Astrocyte of the hippocampus (primary cell): ENCODE results near the gene BRWD1.
"Not testable (repeated sequence)": the region's sequence is repeated elsewhere in the genome, so short reads cannot be mapped to it uniquely, and the experiment has no call there.

ENCODE experiments used
- DNase-seq: peaks from one replicate; pipeline ENCODE4 v3.0.0; 2011; ENCODE audit warnings: low read depth, low spot score

Gene BRWD1

DNA sequence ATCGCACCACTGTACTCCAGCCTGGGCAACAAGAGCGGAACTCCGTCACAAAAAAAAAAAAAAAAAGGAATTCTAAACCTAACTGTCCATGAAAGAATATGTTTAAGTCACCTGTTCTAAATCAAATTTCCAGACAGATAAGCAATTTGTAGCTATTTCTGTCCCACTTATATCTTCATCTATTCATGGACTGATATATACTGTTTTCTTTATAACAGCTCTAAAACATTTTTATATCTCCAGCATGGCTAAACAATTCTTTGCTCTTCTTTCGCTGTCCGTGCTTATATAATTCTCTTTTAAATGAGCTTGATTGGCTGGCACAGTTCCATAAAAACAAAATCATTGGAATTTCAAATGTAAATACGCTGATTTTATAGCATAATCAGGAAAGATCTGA, 30.5 kb downstream of the BRWD1 start:
- DNase-seq, result no peak

DNA sequence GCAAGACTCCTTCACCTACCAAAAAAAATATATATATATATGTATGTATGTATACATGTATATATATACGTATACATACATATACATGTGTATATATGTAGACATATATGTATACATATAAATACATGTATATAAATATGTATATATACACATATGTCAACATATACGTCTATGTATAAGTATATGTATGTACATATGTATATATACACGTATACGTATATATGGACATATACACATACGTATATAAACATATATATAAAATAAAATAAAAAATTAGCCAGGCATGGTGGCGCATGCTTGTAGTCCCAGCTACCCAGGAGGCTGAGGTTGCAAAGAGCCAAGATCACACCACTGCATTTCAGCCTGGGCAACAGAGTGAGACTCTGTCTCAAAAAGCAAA, 31.6 kb downstream of the BRWD1 start:
- DNase-seq, result no peak

DNA sequence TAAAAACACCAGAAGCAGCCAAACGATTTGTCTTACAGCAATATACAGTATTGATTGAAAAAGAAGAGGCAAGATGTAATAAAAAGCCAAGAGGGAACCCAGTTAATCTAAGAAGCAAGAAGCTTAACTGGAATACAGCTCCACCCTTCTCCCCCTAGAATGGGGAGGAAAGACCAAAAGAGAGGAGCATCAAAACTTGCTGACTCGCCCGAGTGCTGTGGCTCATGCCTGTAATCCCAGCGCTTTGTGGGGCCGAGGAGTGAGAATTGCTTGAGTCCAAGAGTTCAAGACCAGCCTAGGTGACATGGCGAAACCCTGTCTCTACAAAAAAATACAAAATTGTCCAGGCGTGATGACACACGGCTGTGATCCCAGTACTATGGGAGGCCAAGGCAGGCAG, 32.2 kb downstream of the BRWD1 start:
- no peak for DNase-seq

DNA sequence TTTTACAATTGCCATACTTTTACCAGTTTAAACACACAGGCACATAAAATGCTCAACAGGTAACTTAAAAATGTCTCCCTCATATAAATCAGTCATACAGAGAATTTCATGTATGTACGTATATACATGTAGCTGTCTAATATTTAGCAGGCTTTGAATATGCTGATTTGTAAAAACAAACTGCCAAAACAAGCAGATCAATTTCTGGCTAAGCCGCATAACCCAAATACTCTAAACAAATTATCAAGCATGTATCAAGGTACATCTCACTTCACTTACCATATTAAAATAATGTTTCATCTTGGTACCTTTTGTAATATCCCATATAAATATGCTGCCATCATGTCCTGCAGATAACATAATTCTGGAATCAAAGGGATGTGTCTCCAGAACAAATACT, 43.8 kb downstream of the BRWD1 start:
- no peak for DNase-seq

DNA sequence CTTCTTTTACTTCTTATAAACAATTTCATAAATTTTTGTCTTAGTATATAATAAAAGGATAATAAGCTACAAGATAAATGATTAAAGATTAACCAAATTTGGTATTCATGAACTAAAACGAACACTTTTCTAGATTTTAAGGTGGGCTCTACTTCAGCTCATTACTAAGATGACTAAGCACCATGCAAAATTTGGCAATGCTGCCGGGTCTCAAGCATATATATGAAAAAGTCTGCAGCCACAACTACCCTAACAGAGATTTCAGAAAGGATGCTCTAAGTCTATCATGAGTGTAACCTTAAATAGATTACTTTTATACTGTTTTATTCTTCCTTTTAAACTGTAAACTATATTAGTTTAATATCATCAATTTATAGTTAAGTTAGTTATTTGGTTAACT, 47.8 kb downstream of the BRWD1 start:
- no peak for DNase-seq

DNA sequence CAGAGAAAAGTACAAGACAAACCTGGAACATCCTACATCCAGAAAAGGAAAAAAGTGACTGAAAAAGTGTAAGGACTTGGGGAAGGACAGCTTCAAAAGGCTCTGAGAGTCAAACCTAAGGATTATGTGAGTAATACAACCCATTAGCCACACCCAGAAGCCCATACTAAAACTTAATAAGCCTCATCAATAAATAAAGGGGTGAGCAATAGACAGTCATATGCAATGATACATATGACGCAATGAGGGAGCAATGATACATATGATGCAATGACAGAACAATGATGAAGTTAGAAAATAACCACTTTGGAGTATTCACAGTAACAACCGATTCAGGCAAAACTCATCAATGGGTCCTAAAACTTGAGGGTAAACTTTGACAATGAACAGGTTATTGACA, 50.1 kb downstream of the BRWD1 start:
- DNase-seq, result no peak

DNA sequence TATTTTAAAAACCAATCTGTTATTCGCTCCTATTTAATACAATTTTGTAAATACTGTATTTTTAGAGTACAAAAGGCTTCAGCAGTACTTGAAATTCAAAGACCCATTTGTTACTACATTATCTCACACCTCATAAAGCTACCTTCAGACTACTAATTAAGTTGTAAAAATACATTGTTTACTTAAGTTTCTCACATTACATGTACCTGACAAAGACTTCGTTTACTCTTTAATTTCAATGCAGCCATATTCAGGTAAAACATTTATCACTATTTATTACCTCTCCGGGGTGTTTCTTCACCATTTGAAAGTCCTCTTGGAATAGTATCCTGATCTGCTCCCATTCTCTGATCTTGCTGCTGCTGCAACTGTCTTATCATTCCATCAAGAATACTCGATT, 55.2 kb downstream of the BRWD1 start:
- no peak for DNase-seq

DNA sequence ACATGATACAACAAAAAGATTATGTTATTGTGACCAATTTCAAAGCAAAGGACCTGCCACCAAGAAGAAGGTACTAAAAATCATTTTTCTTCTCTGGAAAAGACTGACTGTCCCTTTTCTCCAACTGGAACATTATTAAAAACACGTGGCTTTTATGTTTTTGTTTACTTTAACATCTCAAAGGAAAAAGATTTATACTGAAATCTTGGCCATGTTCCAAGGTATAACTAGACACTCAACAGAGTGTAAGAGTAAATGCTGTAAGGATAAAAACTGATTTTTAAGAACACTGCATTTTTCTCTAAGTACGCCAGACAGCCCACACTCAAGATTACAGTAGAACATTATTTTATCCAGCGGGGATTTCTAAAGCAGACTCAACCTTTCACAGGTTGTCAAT, 62.1 kb downstream of the BRWD1 start:
- no peak for DNase-seq

DNA sequence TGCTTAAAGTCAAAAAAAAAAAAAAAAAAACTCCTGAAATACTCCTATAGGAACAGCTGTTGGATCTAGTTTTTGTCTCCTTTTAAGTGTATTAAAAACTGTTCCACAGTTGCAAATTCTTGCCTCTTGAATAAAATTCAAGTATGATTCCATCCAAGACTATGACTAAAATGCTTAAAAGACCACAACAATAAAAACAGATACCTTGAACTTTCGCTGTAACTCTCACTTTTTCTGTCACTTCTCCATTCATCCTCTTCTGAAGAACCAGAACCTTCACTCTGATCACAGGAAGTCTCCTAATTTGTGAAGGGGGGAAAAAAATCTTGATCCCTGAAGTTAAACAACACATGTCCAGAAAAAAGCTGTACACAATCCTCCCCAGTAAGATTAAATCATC, 75.2 kb downstream of the BRWD1 start:
- peak; percentile 9 for DNase-seq

DNA sequence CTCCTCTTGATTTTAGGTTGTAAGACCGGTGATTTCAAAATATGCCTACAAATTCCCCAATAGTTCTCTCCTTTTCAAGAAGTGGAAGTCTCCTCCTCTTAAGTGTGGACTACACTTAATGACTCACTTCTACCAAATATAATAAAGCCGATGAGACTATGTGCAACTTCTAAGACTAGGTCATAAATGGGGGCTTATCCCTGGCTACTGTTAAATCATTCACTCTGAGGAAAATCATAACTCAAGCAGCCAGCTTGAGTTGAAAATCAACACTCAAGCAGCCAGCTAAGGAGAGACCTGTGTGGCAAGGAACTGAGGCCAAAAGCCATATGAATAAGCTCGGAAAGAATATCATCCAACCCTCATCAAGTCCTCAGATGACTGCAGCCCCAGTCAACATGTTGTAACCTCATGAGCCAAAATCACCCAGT, 80.6 kb downstream of the BRWD1 start:
- peak; percentile 5 for DNase-seq

DNA sequence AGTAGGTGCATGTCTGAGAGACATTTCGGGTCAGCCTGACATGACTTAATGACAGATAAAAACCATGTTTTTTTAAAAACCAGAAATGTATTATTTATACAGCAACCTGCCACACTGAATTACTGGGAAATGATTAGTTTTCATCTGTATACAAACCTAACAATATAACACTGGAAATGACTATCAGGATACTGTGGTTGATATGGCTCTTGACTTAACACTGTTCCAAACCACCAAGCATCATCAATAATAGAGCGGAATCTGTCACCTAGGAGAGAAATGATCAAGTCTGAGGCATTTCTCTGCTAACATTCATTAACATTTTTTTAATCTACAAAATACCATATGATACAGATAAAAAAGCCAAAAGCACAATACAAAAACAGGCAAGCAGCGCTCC, 88.5 kb downstream of the BRWD1 start:
- no peak for DNase-seq

DNA sequence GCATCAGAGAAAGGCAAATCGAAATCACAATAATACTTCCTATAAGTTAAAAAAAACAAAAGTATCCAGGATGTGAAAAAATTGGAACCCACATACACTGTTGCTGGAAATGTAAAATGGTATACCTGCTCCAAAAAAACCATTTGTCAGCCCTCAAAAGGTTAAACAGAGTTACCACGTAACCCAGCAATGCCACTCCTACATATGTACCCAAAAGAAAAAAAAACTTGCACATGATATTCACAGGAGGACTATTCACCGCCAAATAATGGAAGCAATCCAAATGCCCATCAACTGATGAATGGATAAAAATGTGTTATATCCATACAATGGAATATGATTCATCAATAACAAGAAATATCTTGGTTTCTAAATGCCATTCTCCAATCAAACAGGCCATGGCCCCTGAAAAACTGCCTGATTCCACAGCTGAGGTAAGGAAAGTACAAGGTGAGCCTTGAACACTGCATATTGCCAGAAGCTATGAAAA, 91.4 kb downstream of the BRWD1 start:
- DNase-seq, result no peak

DNA sequence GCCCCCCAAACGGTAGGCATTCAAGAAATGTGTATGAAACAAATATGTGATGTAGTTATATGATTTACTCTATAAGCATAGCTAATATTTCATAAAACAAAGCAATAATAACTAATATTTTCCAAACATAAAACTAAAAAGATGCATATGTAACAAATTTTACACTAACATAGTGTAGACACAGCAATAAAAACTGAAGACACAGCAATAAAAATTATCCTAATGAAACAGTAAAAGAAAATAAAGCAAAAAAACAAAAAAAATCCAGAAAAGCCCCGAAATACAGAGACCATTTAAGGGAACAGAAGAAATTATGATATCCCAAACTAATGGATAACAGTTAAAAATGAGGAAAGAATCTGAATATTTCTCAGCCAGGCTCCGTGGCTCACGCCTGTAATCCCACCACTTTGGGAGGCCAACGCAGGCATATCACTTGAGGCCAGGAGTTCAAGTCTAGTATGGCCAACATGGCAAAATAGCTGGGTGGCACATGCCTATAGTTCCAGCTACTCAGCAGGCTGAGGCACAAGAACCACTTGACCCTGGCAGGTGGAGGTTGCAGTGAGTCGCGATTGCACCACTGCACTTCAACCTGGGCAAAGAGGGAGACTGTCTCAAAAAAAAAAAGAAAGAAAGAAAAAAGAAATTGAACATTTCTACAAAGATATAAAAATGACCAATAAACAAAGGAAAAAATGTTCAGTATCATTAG, 92.0 kb downstream of the BRWD1 start:
- no peak for DNase-seq

DNA sequence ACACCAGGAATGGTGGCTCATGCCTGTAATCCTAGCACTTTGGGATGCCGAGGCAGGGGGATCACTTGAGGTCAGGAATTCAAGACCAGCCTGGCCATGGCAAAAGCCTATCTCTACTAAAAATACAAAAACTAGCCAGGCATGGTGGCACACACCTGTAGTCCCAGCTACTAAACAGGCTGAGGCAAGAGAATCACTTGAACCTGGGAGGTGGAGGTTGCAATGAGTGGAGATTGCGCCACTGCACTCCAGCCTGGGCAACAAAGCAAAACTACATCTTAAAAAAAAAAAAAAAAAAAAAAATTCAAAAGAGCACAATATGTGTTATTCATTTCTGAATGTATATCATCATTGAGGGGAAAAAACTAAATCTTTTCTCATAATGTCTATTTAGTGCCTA, 92.6 kb downstream of the BRWD1 start:
- not testable (repeated sequence) for DNase-seq

DNA sequence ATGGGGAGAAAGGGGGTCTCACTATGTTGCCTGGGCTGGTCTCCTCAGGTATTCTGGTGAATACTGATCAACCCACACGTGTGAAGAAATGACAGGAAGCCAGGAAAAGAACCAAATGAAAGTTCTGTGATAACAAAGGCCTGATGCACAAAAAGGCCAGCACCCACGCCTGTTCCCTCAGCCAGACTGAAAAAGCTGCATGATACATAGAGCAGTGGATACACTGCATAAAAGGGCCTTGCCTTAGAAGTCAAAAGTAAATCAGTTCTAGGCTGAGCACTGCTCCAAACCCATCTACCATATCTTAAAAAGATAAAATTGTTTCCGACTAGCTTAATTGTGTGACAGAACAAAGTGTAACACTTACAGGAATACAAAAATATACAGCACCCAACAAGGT, 93.3 kb downstream of the BRWD1 start:
- DNase-seq, result no peak

DNA sequence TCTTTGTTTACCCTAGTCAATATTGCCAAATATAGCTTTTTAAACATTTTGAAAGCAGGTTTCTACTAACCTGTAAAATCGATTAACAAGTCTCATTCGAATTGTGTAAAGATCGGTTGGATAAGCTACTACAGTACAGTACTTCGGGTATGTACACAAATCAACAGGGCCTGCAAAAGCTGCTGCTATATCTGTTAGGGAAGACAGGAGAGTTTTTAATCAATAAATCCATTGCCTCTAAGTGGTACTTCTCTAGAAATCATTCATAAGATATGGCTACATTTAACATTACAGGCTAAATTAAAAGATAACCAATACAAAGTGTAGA, 95.4 kb downstream of the BRWD1 start:
- DNase-seq, result no peak

DNA sequence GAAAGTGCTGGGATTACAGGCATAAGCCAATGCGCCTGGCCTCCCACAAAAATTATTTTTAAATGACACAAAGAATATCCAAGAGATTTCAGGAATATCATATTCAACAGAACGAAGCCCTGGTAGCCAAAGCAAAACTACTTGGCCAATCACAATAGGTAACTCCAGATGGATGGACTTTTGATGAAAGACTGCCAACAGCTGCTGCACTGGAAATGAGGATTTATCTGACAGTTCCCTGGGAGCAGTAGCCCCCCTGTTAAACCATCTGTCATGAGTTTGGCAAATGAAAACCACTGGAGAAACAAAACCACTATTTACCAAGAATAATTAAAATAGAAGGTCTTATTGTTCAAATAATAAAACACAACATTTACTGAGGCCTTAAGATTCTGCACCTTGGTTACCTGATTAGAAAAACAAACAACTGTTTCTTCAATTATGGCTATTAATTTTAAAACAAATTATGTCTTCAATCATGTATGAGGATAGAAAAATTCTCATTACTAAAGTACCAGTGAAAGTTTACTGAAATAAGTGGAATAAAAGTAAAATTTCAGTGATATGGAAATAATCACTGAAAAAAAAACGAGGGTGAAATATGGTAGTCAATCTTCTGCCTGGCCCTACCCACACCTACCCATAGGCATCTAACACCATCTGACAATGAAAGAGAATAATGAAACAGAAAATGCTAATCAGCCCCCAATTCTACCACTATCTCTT, 95.9 kb downstream of the BRWD1 start:
- no peak for DNase-seq

DNA sequence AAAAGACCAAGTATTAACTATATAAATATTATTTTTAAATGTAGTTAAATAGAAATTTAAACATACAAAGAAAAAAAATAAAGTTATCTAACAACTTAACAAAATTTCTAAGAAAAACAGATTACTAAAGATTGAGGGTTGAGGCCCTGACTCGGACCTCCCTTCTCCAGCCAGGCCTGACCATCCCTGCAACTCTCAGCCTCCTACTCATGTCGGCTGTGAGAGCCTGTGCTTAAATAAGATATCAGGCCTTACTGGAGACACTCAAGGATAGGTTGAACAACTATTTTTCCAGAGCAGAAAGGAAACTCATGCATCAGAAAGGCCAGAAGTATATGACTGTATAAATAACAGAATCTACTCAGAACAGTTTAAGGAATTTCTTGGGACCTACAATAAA, 97.1 kb downstream of the BRWD1 start:
- no peak for DNase-seq

DNA sequence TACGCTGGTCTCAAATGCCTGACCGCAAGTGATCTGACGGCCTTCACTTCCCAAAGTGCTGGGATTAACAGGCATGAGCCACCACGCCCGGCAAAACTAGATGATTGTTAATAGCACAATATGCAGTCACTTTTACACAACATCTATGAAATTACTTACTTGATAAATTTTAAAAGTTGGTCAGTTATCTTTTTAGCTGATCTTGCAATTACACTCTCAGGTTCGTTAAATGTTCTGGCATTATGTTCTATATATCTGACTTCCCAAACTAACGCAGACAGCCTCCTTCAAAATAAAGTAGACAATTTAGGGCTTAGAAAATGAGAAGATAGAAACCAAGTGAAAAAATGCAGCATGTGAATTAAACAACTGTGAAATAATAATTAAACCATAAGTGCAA, 98.4 kb downstream of the BRWD1 start:
- no peak for DNase-seq

DNA sequence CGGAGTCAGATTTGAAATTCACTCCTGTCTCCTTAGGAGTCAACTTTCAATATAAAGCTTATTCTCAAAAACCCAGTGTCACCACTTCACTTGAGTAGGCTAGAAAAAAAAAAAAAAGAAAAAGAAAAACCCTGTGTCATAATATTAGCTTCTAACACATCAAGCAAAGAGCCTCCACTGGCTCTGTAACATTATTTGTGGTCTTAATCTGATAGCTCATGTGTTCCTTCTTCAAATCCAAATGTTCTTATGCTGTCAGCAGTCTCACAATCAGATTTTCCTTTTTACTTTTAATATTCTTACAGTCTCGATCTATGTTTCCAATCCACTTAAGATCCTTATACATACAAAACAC, 104.1 kb downstream of the BRWD1 start:
- no peak for DNase-seq

DNA sequence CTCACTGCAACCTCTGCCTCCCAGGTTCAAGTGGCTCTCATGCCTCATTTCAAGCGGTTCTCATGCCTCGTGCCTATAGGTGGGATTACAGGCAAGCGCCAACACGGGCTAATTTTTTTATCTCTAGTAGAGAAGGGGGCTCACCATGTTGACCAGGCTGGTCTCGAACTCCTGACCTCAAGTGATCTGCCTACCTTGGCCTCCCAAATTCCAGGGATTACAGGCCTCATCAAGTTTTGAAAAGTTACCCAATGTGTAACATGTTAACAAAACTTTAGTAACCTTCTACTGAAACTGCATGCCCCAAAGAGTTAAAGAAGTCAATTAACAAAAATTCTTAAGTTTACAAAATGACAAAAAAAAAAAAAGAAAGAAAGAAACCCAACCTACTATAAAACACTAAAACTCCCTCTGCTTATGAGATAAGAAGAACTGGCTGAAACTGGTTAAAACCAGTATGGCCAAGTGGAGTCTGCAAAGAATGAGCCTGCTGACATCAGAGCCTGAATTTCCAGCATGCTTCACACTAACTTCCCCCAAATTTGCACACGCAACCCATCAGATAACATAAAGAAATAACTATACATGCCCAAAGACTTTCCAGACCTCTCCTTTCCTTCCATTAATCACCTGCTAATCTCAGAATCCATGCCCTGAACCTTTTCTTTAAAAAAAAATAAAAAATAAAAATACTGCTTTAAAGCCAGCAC, 104.7 kb downstream of the BRWD1 start:
- no peak for DNase-seq

DNA sequence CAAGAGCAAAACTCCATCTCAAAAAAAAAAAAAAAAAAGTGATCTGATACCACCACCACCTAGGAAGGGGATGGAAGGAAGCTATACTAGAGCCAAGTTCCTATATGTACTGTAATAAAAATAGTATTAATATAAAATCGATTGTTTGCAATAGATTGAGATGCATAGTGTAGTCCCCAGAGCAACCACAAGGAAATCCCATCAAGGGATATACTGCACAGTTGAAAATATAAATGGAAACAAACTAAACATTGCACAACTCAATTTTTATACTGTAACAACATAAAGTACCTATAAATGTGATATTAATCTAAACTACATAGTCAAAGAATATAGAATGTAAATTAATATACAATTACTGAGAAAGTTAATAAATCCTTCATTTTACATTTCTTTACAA, 109.3 kb downstream of the BRWD1 start:
- no peak for DNase-seq

DNA sequence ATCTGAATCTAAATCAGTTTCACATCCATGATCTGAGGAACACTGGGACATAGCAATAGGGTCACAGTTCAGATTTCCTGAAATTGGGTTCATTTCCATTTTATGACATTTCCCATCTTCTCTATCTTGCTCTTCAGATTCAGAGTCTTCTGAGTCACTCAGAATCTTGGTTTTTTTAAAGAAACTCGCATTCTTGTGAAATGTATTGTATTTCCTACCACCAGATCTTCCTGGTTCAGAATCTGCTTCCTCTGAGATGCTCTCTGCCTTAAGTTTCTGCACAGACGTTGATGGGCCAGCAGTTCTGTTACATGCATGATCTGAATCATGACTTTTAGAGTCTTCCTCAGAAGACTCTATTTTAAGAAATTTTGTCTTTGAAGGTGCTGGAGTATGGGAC, 114.6 kb downstream of the BRWD1 start:
- no peak for DNase-seq
